Measurements from ENCODE around the gene ZNF467.

- TF ChIP-seq, protein P1, sequence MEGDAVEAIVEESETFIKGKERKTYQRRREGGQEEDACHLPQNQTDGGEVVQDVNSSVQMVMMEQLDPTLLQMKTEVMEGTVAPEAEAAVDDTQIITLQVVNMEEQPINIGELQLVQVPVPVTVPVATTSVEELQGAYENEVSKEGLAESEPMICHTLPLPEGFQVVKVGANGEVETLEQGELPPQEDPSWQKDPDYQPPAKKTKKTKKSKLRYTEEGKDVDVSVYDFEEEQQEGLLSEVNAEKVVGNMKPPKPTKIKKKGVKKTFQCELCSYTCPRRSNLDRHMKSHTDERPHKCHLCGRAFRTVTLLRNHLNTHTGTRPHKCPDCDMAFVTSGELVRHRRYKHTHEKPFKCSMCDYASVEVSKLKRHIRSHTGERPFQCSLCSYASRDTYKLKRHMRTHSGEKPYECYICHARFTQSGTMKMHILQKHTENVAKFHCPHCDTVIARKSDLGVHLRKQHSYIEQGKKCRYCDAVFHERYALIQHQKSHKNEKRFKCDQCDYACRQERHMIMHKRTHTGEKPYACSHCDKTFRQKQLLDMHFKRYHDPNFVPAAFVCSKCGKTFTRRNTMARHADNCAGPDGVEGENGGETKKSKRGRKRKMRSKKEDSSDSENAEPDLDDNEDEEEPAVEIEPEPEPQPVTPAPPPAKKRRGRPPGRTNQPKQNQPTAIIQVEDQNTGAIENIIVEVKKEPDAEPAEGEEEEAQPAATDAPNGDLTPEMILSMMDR (IDR thresholded peaks at IDR 0.05), result no peak
- TF ChIP-seq POLR2A (IDR thresholded peaks at IDR 0.05), result no peak
These were observed 43.4 kb upstream of the ZNF467 start for GRCh38 chr7:149816794-149817193.

Measured in body of pancreas (tissue), 4 donors.